WERI-Rb-1 (cell line): Measurements from ENCODE around the gene COX8A.

ENCODE experiments used
- DNase-seq: peaks from one replicate; pipeline ENCODE4 v3.0.0-alpha.2; 2020
- H3K27ac ChIP-seq: fragments of 250-450 bp; sonication (Bioruptor Pico); 2 replicates; pipeline ENCODE4 v1.5.1; 2020; ENCODE audit warnings: mild to moderate bottlenecking, moderate library complexity
- H3K27me3 ChIP-seq: fragments of 250-450 bp; sonication (Bioruptor Pico); 2 replicates; pipeline ENCODE4 v1.5.1; 2021; ENCODE audit warnings: mild to moderate bottlenecking, low read depth, moderate library complexity; ENCODE audit not compliant: insufficient read depth, severe bottlenecking
- H3K36me3 ChIP-seq: fragments of 250-450 bp; sonication (Bioruptor Pico); 2 replicates; pipeline ENCODE4 v1.5.1; 2020; ENCODE audit warnings: mild to moderate bottlenecking, moderate library complexity
- H3K4me3 ChIP-seq: 2 replicates; pipeline ENCODE4 v1.5.1; 2011; ENCODE audit warnings: low read depth, mild to moderate bottlenecking, control low read depth, low read length
- H3K9me3 ChIP-seq: fragments of 250-450 bp; sonication (Bioruptor Pico); 2 replicates; pipeline ENCODE4 v1.5.1; 2021; ENCODE audit warnings: mild to moderate bottlenecking, moderate library complexity; ENCODE audit not compliant: severe bottlenecking
- CTCF ChIP-seq: IDR thresholded peaks from 2 replicates; pipeline ENCODE4 v1.5.1; 2011; ENCODE audit warnings: low read depth, mild to moderate bottlenecking, control low read depth, inconsistent platforms, low read length

The COX8A gene

GRCh38 chr11:63978551-63979239 is 4.3 kb downstream of the COX8A start:
- Histone ChIP-seq H3K4me3 (no peak overlapping the region), H3K27ac (no peak overlapping the region), H3K27me3 (no peaks in the 10 kb centered on the region), H3K36me3 (peaks cover 18% of the 10 kb centered on the region), H3K9me3 (peaks cover under 1% of the 10 kb centered on the region)
- no peak for DNase-seq
- no peak for TF ChIP-seq CTCF

- 0 out of 2 replicates have a peak, but pooled peaks have one; percentile 8 for TF ChIP-seq CTCF
- no peak overlapping the region for H3K27ac ChIP-seq
- DNase-seq, result no peak
Observed at GRCh38 chr11:63979426-63979825, 5.0 kb downstream of the COX8A start.

GRCh38 chr11:63985812-63986155 is 11.4 kb downstream of the COX8A start:
- H3K27ac ChIP-seq, result peak overlapping the region; percentile 81
- no peaks in the 10 kb centered on the region for H3K9me3 ChIP-seq
- peaks cover 19% of the 10 kb centered on the region for H3K36me3 ChIP-seq
- no peak for DNase-seq
- TF ChIP-seq CTCF, result no peak
- peak overlapping the region; percentile 80 for H3K4me3 ChIP-seq
- no peaks in the 10 kb centered on the region for H3K27me3 ChIP-seq

More at GRCh38 chr11:63979426-63979825, 5.0 kb downstream of the COX8A start:
- Histone ChIP-seq H3K4me3 (no peak overlapping the region), H3K9me3 (no peaks in the 10 kb centered on the region), H3K36me3 (peaks cover 18% of the 10 kb centered on the region), H3K27me3 (no peaks in the 10 kb centered on the region)

GRCh38 chr11:63986156-63986931 is 11.9 kb downstream of the COX8A start, which contains the start of gene OTUB1:
OTUB1 (plus strand) TSS chr11:63986438; CDS start chr11:63986457, 19 bp downstream.
- DNase-seq, result peak; percentile 96
- peak within 1 kb of the TSS; percentile 80 for H3K4me3 ChIP-seq
- H3K9me3 ChIP-seq, result no peaks in the 10 kb centered on the region
- H3K36me3 ChIP-seq, result peaks cover 25% of the 10 kb centered on the region
- peak within 1 kb of the TSS; percentile 81 for H3K27ac ChIP-seq
- TF ChIP-seq CTCF, result no peak
- no peaks in the 10 kb centered on the region for H3K27me3 ChIP-seq

GRCh38 chr11:63986932-63987513 is 12.6 kb downstream of the COX8A start:
- H3K4me3 ChIP-seq, result peak overlapping the region; percentile 80
- peak overlapping the region; percentile 81 for H3K27ac ChIP-seq
- DNase-seq, result no peak
- no peak for TF ChIP-seq CTCF
- peaks cover 27% of the 10 kb centered on the region for H3K36me3 ChIP-seq
- H3K9me3 ChIP-seq, result no peaks in the 10 kb centered on the region
- H3K27me3 ChIP-seq, result no peaks in the 10 kb centered on the region
